NCI-H2029 (cell line): ENCODE data around the gene CACNA1D.

Source experiments
- DNase-seq: peaks from one replicate; lab custom pipeline; 2025; lab: John Stamatoyannopoulos, UW

Gene CACNA1D

DNA sequence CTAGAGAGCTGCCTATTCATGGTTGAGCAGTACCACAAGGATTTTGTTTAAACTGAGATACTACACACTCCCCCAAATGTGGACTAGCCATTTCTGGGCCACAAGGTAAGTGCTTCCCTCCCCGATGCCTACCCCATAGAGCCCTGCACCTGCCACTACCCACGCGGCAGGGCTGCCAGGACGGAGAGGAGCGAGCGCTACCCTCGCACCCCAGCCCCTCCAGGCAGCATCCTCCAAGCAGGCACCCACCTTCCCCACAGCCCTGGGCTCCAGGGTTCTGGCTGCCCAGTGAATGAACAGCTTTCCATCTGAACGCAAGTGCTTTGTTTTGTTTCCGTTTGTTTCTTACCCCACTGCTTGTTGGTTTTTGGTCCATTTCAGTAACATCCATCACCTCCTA is 292.6 kb downstream of the CACNA1D start:
- no peak for DNase-seq

DNA sequence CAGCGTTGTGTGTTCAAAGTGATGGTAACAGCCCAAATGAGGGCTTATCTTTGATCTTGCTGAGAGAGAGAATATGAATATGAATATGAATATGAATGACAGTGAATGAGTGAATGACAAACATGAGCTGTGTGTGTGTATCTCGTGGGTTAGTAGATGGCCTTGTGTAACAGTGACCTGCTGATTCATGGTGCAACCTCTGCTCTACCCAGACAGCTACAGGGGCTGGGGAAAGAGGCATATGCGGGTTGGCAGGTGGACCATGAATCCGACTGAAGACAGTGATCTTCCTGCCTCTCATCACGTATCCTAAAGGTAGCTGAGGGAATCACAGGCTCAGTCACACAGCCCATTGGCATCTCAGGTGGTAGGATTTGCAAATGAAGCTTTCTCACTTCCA is 293.6 kb downstream of the CACNA1D start:
- DNase-seq: no peak

DNA sequence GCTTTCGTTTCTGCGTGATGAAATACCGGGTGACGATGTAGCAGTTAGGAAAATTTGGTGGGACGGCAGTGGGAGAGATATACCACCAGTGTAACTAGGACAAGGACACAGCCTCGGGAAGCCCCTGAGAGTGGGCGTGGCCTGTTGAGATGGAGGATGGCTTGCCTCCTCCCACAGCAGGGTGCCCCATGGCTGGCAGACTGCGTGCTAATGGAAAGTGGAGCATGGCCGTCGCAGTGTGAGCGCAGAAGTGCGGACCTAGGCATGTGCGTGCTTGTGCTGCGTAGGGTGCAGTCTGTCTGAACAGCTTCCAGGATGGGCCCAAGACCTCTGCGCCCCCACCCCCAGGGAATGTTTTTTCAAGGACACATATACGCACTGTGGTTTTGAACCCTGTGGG is 295.0 kb downstream of the CACNA1D start:
- DNase-seq: no peak

DNA sequence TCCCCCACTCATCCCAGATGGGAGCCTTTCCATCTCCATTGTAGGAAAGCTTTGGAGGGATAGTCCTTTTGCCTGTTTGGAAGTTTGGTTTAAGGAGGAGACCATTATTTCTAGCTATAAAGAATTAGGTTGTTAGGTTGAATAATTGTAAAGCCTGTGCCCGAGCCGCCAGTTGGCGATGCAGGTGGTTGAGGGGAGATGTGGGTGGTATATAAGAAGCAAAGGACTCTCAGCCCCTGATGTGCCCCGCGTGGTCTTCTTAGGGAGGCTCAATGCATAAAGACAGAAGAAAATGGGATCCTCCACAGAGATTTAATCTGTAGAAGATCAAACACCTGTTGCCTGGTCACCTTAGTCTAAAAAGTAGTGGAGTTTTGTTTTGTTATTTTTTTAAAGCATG is 296.1 kb downstream of the CACNA1D start:
- no peak for DNase-seq

DNA sequence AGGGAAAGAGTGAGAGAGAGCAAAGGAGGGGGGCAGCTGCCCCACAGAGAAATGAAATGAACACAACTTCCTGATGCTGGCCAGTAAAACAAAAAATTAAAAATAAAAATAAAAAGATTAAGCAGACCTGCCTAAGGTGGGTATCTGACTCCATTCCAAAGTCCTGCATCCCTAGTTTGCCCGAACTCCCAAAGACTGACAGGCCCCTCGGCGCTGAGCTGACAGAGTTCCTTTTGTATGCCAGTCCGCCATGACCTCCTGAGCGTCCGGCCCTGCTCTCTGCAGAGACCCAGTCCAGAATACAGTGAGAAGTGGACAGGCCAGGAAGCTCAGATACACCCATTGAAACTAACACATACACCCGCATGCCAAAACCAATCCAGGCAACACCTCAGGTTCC is 296.9 kb downstream of the CACNA1D start:
- DNase-seq: no peak

DNA sequence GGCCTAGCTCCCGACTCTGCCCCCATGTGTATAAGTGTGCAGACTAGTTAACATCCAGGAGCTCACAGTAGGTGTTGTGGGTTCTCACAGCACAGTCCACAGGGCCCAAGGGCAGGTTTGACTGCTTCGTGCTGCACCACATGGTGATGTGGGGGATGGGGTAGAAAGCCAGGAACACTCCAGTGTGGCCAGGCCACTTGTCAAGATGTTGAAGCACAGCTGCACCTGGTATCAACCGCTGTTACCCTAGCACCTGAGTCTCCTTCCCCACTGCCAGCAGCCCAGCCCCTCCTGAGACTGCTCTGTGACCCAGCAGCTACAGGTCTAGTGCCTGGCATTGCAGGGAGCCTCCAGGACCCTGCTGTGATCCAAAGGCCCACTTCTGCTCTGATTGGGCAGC is 298.5 kb downstream of the CACNA1D start:
- peak; percentile 35 for DNase-seq

DNA sequence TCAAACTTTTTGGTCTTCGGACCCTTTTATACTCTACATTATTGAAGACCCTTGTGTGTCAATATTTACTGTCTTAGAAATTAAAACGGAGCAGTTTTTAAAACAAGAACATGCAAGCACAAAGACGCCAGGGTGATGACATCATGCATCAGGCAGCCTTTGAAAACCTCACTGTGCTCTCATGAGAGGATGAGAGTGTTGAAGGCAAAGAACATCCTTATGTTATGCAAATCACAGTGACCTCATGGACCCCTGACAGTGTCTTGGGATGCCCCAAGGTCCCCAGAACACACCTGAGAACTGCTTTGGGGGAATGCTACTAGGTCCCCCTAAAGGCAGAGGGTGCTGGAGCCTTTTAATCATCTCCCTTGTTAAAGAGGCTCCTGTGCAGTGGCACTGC is 300.2 kb downstream of the CACNA1D start:
- no peak for DNase-seq

DNA sequence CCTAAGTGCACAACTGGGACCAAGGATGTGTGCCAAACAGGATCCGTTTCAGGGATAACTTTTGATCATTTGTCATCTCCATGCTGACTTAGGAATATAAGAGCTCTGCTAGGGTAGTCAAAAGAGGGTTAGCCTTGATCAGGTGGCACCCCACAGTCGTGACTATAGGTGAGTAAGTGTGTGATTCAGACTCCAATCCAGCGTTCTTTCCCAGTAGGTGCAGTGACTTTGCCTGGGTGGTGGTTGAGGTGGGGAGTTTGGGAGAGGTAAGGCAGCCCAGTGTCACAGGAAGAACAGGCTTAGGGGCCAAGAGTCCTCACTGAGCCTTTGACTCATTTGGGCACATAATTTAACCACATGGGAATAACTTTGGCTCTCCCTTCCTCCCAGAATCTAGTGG is 300.8 kb downstream of the CACNA1D start:
- DNase-seq: no peak

DNA sequence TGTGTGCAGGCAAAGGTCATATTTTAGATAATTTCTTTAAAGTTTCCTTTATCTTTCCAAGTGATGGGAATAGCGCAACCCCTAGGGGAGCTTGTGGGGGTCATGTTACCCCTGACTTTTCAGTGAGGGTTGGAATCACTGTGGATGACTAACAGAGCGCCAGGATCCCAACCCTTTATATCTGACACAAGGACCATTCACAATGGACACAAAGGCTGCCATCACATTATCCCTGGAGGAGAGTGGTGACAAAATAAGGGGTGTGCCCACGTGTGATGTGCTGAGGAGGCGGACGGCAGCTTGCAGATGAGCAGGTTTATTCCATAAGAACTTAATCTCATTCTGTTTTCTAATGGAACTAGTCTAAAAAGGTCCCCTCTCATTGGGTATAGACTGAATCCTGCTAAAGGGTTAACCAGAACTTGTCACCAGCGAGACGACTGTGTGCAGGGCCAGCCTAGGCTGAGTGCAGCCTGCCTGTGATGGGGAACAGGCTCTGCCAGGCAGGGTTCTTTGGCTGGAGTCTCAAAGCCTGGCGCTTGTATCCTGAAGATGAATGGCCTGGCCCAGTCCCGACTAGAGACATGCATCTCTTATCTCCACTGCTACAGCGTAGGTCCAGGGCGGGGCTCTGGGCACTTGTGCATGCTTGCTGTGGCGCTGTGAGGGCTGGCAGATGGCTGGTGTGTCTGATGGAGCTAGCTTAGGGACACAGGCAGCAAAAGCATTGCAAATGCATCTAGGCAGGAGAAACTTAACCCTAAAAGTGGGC is 301.6 kb downstream of the CACNA1D start:
- peak; percentile 40 for DNase-seq

DNA sequence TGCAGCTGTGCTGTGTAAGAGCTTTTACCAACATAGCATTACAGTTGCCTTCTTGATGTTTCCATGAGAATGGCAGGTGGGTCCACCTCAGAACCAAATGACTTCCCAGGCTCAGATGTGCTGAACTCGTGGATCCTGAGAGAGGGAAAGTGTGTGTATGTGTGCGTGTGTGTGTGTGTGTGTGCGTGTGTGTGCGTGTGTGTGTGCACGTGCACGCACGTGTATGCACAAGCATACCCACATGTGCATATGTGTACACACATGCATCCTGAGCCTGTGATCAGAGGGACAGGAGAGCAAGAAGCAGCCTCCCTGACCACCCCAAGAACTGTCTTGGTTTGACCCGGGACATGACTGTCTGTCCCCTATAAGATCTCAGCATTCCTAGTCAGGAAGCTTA is 303.7 kb downstream of the CACNA1D start:
- DNase-seq: no peak

DNA sequence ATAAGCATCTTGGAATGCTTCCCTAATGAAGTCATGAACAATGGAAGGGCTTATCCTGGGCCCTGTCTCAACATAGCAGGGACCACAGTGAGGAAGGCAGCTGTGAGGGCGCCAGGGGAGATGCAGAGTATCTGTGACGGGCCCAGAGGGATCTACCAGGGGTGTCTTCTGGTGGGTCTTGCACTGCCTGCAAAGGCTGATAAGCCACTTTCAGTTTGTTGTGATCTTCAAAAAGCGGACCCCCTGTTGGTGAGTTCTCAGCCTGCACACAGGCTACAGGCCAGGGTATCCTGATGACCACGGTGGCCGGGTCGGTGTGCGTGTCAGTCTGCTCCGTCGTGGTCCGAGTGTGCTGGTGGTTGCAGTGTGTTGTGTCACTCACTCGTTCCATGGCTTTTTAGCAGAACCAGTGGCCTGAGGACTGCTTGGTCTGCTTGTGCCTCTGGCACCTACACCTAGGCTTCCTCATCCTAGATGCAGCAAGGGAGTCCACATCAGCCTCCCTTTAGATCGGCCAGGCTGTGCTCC is 305.0 kb downstream of the CACNA1D start:
- no peak for DNase-seq

DNA sequence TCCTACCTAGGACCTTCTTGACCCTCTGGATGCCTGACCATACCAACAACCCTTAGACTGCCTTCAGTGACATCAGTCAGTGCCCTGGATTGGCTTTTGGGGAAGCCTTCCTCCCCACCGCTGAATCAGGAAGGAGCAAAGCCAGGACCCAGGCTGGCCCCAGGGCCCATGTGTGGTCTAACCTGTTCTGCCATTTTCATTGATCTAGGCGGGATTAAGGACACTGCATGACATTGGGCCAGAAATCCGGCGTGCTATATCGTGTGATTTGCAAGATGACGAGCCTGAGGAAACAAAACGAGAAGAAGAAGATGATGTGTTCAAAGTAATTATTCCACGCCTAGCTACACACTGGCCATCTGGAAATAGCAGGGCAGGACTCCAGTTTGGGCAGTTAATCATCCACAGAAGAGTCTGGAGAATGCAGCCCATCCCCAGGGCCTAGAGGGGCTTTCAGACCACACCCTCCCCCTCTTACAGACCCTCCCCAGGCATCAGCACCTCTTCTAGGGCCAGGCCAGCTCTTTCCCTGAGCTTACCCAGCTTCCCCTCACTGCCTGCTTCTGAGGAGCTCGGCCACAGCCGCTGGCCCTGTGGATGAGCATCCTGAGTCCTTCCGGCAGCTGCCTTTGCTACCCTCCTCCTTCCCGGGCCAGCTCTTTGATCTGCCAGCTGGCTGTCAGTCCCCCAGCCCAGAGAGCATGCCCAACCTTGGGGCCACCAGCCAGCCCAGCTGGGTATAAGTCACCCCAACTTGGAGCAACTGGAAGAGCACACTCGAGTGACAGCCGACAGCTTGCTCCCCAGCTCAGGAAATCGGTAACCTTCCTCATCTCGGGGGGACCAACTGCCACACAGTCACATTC is 305.9 kb downstream of the CACNA1D start:
- DNase-seq: no peak

DNA sequence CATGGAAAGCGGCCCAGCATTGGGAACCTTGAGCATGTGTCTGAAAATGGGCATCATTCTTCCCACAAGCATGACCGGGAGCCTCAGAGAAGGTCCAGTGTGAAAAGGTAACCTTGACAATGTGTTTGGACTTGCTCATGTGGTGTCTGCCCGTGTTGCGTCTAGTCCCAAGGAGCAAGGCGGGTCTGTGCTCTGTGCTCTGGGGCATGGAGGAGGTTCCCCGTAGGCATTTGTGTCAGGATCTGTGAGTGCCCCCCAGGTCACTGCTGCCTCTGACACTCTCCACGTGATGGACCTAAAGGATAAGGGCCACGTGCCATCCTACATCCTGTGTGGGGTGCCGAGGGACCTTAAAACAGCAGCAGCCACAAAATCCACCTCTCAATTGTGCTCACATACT is 306.9 kb downstream of the CACNA1D start:
- no peak for DNase-seq

DNA sequence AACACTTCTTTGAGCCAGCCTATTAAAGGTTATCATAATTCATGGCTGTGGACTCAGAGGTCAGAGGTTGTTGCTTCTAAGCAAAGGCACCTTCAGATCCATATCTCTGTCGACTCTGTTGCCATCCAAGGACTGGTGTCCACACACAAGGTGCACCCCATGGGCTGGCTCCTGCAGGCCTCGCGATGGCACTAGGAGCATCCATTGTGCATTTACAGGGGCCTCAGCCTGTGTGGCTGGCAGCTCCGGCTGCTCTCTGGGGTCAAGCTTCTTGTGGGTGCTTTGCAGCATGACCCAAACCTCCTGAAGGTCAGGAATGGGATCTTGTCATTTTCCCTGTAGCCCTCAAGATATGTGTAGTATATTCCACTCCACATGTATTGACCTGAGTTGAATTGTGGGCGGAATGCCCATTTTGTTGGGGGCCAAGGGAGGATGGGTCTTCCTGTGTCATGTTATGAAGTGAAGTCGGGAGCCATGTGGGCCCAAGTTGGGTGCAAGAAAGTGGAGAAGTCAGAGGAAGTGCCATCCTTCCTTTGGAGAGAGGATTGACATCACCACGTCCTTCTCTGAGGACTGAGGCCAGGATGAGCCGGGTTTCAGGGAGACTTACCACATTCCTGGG is 308.0 kb downstream of the CACNA1D start:
- DNase-seq: no peak

DNA sequence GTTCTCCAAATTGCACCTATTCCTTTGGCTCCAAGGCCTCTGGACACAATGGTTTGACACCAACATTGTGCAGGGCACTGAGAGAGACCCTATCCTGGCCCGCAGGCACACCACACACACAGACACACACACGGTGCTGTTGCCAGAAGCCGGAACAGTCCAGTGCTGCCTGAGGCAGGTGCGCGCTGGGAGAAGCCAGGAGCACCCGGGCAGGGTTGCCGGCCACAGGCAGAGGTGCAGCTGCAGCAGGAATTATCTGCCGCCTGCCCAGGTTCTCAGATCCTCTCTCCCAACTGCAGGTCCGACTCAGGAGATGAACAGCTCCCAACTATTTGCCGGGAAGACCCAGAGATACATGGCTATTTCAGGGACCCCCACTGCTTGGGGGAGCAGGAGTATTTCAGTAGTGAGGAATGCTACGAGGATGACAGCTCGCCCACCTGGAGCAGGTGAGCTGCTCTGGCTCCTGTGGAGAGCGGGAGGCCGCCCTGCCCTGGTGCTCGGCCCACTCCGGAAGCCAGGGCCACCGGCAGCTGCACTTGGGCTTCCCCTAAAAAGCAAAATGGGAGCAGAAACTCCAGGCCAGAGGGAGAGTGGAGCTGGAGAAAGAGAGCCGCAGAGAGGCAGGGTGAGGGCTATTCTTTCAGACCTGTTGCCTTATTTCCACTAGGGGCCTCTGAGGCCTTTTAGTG is 308.9 kb downstream of the CACNA1D start:
- DNase-seq: peak; percentile 3

DNA sequence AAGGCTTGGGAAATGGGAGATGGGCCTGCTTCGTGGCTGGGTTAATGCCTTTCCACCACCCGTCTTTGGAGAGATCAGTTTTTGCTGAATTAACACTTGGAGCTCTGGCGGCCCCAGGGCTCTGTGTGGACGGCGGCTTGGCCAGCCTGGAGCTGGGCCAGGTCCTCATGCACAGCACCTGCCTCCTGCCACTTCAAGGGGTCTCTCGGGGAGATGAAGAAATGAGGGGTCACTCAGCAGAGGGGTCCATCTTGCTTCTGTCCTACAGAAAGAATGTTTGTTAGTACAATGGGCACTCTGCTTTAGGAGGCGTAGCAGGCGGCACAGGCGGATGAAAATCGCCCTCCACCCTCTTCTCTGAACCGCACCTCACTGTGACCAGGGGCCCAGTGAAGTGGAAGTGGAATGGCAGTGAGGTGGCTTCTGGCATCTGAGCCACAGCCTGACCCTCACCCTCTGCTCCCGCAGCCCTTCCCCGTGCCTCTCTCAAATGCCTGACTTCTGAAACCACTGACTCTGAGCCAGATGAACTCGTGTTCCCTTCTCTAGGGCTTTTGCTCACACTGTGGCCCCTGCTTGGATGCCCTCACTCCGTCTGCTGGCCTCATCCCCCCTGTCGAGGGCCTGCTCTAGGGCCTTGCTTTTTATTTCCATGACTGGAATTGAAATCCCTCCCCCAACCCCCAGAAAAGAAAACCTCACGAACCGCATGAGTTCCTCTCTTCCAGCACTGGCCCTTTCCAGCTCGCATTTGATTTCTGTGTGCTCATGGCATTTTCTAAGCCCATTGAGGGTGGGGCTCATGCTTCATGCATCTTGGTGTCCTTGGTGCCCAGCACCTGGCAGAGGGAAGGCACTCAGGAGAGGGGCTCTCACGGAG is 309.6 kb downstream of the CACNA1D start:
- DNase-seq: peak; percentile 1

DNA sequence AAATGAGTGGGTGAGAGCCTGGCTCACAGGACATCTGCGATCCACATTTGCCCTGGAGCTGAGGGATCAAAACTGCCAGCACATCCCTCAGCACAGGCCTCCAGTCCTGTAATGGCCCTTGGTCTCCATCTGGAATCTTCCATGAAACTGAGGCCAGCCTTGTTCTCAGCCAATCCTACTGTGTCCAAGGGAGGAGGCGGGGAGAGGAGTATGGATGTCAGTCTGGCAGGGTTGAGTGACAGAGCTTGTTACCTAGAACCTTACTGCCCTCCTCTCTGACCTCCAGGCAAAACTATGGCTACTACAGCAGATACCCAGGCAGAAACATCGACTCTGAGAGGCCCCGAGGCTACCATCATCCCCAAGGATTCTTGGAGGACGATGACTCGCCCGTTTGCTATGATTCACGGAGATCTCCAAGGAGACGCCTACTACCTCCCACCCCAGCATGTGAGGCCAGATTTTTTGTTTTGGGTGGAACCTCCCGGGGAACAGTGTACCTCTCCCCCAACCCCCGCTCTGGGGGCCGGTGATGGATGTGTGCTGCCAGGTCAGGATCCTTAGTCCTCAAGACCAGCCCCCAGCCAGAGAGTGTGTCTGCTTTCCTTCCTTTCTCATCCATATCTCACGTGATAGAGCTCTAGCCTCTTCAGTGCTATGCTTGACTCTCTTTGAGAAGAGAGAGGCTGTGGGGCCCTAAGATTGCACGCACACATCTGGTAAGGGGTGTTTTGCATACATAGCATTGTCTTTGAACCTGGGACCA is 310.5 kb downstream of the CACNA1D start:
- no peak for DNase-seq

DNA sequence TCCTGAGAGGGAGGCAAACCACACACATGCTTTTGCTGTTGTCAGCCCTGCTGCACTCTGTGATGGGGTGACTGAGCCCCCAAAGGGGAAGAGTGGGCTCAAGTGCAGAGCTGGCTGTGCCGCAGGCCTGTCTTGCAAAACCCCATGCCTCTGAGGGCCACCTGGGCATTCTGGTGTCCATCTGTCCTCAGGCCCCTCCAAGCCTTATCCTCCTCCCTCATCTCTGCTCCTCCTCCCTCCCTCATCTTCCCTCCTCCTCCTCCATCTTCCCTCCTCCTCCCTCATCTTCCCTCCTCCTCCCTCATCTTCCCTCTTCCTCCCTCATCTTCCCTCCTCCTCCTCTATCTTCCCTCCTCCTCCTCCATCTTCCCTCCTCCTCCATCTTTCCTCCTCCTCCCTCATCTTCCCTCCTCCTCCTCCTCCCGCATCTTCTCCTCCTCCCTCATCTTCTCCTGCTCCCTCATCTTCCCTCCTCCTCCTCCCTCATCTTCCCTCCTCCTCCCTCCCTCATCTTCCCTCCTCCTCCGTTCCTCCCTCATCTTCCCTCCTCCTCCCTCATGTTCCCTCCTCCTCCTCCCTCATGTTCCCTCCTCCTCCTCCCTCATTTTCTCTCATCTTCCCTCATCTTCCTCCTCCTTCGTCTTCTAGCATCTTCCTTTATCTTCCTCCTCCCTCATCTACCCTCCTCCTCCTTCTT is 311.2 kb downstream of the CACNA1D start:
- DNase-seq: no peak
